HepG2 (cell line): ENCODE data around the gene RNF6. TPM values are rescaled to one million over a fixed set of nuclear protein-coding genes. Genes with fewer than 3 reads are reported as not detected.
A peak's percentile ranks its signal among the peaks of the same experiment; 100 is the strongest.

Source experiments
- FLYWCH1 ChIP-seq: sonication (generic); formaldehyde crosslinking; IDR thresholded peaks from 2 replicates; pipeline ENCODE4 v1.8.1; 2023; ENCODE audit warnings: mild to moderate bottlenecking, missing genetic modification reagents
- GMEB1 ChIP-seq: sonication (generic); formaldehyde crosslinking; IDR thresholded peaks from 2 replicates; pipeline ENCODE4 v1.5.1; 2020; ENCODE audit warnings: missing genetic modification reagents, mild to moderate bottlenecking, borderline replicate concordance
- KAT2B ChIP-seq: fragments of 150-350 bp; IDR thresholded peaks from 2 replicates; pipeline ENCODE4 v1.6.1; 2014; ENCODE audit warnings: low read depth, low read length, borderline replicate concordance
- MAFK ChIP-seq, 2 experiments: IDR thresholded peaks in 1 of 2; conservative IDR thresholded peaks in 1 of 2; 2 replicates each; pipeline ENCODE4 v1.6.1; 2011; ENCODE audit warnings: improper control_type of control experiment in 2 of 2, low read length in 2 of 2
- MZF1 ChIP-seq: sonication (generic); formaldehyde crosslinking; IDR thresholded peaks from 2 replicates; pipeline ENCODE4 v1.8.1; 2023; ENCODE audit warnings: mild to moderate bottlenecking, missing genetic modification reagents, borderline replicate concordance
- SMC3 ChIP-seq: IDR thresholded peaks from 2 replicates; pipeline ENCODE4 v1.6.1; 2011; ENCODE audit warnings: low read length, improper control_type of control experiment
- STAG1 ChIP-seq: sonication (generic); formaldehyde crosslinking; IDR thresholded peaks from 2 replicates; pipeline ENCODE4 v1.4.0; 2020; ENCODE audit warnings: missing genetic modification reagents
- ZNF510 ChIP-seq: sonication (generic); formaldehyde crosslinking; IDR thresholded peaks from 2 replicates; pipeline ENCODE4 v1.4.0; 2020; ENCODE audit warnings: low read depth, mild to moderate bottlenecking, missing genetic modification reagents
- ZNF512B ChIP-seq: sonication (generic); formaldehyde crosslinking; IDR thresholded peaks from 2 replicates; pipeline ENCODE4 v1.5.1; 2020; ENCODE audit warnings: missing genetic modification reagents, mild to moderate bottlenecking, borderline replicate concordance
- ZNF563 ChIP-seq: sonication (generic); formaldehyde crosslinking; IDR thresholded peaks from 2 replicates; pipeline ENCODE4 v1.8.0; 2022; ENCODE audit warnings: mild to moderate bottlenecking, moderate library complexity, missing genetic modification reagents
- polyA plus RNA-seq, 8 experiments: library from polyadenylated mRNA; depleted of rRNA in 3 of 8; stranded (reverse) in 7 of 8; unstranded in 1 of 8; fragments of >200 nt; fragmentation: Illumina TruSeq in 4 of 8; extraction: Trizol in 4 of 8; gene quantifications; 2 replicates each; pipeline versions ENCODE4 v1.2.1 to v1.2.3, GENCODE V29; 2011 to 2016; ENCODE audit warnings: low read depth in 4 of 8, missing spikeins in 1 of 8, mixed read lengths in 1 of 8; ENCODE audit not compliant: insufficient read depth in 1 of 8
- total RNA-seq, 5 experiments: library from RNA; depleted of rRNA; stranded (reverse); fragments of >200 nt; fragmentation: Illumina TruSeq; extraction: Trizol; gene quantifications; 2 replicates each; pipeline ENCODE4 v1.2.3, GENCODE V29; 2016; ENCODE audit warnings: low read depth in 1 of 5

RNF6 gene
- total and polyA plus RNA-seq, 2 of the 13 experiments (the other 11 are each of a cell fraction or from before 2014, with no cell fraction given), result 14.6 to 36.8 TPM

GRCh38 chr13:26184791-26185250, 37.3 kb downstream of the RNF6 start (continued):
- TF ChIP-seq ZNF512B (CRISPR knock-in tag) (no peak), MZF1 (no peak), FLYWCH1 (no peak), ZNF510 (CRISPR knock-in tag) (no peak), MAFK (conservative IDR thresholded peaks at IDR 0.05 in 1 of 2, IDR thresholded peaks at IDR 0.05 in 1 of 2; ENCODE audit: low read length in 2 of 2) (no peak), SMC3 (peak; percentile 83), STAG1 (CRISPR knock-in tag) (peak; percentile 91), ZNF563 (CRISPR knock-in tag) (no peak), KAT2B (peak; percentile 32; the same call in 1 of the 2 replicates), GMEB1 (no peak)
